Brain pericyte (primary cell): Measurements from ENCODE around the gene SLC10A6.

ENCODE experiments used
- DNase-seq: peaks from one replicate; pipeline ENCODE4 v3.0.0-alpha.2; 2012; ENCODE audit warnings: low read depth, low spot score

SLC10A6 gene

DNA sequence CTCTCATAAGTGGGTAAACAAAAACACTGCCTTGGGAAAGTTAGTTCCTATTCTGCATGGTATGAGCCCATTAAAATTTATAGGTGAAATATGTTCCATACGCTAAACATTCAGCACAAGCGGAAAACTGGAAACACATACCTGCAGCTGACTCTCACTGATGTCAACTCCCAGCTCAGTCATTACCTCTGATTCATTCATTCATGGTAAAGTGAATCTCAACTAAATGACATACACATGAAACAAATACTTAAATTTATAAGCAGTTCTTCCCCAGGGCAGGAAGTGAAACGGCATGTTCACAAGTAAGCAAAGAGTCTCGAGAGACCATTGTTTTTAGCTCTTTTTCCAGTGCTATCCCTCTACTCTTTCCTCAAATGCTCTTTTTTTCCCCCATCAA, 1.6 kb downstream of the SLC10A6 start:
- no peak for DNase-seq

- DNase-seq, result no peak
Observed at GRCh38 chr4:86846921-86847320, 2.3 kb downstream of the SLC10A6 start.

DNA sequence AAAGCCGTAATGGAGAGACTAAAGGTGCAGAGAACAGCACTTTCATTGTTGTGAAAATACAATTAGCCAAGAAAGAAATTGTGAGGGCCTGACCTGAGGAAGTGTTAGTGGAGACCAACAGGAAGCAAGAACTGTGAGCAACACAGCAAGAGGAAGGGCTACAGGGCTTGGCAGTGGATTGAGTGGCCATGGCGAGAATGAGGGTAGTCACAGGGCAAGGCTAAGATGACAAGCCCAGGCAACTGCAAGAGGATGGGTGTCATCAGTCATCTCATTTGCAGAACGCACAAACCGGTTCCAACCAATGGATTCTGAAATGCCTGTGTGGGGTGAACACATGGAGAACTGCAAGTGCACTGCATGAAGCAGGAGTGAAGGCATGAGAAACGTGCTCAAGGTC, 3.6 kb downstream of the SLC10A6 start:
- no peak for DNase-seq

- no peak for DNase-seq
Observed at GRCh38 chr4:86841309-86841708, 7.9 kb downstream of the SLC10A6 start.

GRCh38 chr4:86840858-86841257, 8.3 kb downstream of the SLC10A6 start:
- no peak for DNase-seq

- no peak for DNase-seq
Observed at GRCh38 chr4:86837691-86838503, 11.3 kb downstream of the SLC10A6 start.

GRCh38 chr4:86835677-86836076, 13.5 kb downstream of the SLC10A6 start:
- no peak for DNase-seq

DNA sequence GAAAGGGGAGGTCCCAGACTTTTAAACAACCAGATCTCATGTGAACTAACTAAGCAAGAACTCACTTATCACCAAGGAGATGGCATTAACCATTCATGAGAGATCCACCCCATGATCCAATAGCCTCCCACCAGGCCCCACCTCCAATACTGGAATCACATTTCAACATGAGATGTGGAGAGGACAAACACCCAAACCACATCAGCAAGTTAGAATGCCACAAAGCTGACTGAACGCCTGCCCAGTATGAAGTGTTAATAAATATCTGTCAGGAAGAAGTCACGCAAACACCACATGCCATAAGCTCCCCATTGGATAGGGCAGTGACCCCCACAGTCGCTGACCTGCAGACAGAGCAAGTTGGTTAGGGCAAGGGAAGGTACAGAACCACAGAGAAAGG, 14.3 kb downstream of the SLC10A6 start:
- no peak for DNase-seq

- DNase-seq, result no peak
Observed at GRCh38 chr4:86833615-86834014, 15.6 kb downstream of the SLC10A6 start.

GRCh38 chr4:86831262-86832130, 17.7 kb downstream of the SLC10A6 start:
- no peak for DNase-seq

DNA sequence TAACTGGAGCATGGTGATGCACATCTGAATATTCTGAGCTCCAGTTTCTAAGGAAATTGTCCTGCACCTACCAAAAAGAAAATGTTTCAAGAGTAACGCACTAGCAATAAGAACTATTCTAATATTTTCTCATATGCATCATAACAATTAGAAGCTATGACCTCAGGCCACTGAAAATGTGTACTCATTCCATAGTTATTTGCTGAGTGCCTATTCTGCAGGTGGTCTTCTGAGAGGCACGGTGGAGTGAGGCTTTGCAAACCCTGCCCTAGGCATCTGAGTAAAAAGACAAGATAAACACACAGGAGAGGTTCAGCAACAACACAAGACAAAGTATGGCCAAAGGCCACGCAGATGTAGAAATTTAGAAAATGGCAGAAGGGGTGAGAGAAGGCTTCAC, 23.7 kb downstream of the SLC10A6 start:
- no peak for DNase-seq

GRCh38 chr4:86822136-86822535, 27.0 kb downstream of the SLC10A6 start:
- no peak for DNase-seq

GRCh38 chr4:86821151-86821550, 28.0 kb downstream of the SLC10A6 start:
- DNase-seq, result no peak

DNA sequence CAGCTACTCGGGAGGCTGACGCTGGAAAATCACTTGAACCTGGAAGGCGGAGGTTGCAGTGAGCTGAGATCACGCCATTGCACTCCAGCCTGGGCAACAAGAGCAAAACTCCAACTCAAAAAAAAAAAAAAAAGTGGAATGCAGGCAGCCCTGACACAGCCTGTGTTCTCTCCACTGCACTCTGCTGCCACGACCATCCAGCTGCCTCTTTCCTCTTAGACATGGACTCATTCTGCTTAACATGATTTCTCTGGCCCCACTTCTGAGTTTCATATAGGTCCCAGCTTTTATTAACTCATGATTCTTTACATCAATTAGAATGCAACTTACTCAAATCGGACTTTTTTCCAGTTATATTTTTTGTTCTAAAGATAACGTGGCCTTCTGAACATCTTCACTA, 29.6 kb downstream of the SLC10A6 start:
- DNase-seq, result no peak

DNA sequence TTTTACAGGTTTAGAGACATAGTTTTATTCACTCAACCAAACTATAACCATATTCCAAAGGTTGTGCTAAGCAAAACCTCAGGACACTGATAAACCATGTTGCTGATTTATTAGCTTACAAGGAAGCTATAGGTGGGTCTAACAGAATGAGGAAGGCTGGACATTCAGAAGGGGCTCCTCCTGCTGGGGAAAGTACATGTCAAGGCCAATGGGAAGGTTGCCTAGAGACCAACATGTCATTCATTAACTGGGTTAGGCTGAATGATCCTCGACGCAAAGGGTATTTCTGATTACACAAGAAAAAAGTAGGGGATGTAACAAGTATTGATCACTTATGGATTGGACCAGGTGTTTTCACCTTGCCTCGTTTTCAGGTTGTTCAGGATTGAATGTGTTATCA, 30.3 kb downstream of the SLC10A6 start:
- no peak for DNase-seq

- DNase-seq, result no peak
Observed at GRCh38 chr4:86818211-86818610, 31.0 kb downstream of the SLC10A6 start.

DNA sequence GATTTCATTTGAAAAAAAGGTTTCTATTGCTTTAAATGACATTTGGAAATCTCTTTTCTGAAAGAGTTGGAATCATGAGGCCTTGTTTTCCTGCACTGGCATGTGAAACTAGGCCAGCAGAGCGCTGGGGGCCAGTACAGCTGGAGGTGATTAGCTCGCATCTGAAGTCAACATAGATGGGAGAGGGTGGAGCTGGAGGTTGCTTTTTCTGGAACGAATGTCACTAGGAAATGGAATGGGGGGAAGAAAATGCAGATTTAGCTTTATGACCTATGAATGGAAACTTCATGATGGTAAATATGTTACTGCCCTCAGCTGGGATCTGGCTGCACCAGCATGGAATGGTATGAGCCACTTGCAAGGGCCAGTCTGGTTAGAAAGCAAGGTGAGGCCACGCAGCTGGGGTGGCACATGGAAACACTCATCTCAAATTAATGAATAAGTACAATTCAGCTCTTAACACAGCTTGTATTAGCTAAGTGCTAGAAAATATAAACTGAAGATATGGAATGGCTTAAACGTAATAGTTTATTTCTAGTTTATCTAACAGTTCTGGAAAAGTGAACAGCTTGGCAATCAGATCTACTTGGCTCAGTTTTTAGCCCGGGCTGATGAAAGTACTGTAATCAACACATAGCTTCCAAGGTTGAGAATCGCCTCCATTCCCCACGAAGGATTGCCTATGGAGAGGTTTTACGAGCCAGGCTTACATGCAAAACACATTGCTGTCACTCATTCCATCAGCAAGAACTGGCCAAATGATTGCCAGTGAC, 32.5 kb downstream of the SLC10A6 start:
- DNase-seq, result peak; percentile 18

DNA sequence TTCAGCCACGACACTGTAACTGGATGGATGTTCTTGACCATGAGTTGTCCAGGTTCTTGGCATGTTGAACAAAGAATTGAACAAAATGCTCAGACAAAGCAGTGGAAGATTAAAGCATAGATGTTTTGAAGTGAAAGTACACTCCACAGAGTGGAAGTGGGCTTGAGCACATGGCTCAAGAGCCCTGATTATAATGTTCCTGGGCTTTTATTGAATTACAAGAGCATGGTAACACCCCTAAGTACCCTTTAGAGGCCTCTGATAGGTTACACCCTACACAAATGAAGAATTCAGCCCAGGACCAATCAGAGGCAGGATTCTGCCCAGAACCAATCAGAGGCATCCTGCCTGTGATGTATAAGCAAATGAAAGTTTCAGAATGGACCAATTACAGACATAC, 33.5 kb downstream of the SLC10A6 start:
- DNase-seq, result no peak

DNA sequence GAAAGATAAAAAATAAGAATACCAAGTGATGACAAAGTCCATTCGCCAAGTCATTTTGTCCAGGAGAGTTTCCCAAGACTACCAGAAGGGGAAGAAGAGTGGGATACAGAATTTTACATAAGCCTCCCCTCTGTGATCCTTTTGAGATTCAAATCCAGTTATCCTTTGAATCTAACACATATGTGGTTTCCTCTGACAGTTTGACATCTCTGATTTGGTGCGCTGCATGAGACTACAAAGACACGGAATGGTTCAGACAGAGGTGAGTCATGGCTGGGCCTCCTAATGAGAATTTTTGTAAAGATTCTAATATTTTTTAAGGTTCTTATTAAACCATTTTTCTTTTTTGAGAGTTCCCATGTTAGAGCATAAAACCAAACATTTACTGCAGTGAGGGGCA, 38.3 kb downstream of the SLC10A6 start:
- no peak for DNase-seq

DNA sequence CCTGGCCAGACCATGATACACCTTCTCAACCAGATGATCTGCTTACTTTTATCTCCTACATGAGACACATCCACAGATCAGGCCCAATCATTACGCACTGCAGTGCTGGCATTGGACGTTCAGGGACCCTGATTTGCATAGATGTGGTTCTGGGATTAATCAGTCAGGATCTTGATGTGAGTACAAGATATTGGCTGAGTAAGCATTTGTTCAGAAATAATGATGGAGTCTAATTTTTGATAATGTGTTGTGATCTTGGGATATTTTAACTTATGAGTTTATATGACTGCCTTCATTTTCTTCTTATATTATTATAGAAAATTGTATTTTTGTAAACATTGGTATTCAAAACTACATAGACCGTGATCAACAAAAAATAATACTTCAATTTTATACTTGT, 39.4 kb downstream of the SLC10A6 start:
- no peak for DNase-seq

DNA sequence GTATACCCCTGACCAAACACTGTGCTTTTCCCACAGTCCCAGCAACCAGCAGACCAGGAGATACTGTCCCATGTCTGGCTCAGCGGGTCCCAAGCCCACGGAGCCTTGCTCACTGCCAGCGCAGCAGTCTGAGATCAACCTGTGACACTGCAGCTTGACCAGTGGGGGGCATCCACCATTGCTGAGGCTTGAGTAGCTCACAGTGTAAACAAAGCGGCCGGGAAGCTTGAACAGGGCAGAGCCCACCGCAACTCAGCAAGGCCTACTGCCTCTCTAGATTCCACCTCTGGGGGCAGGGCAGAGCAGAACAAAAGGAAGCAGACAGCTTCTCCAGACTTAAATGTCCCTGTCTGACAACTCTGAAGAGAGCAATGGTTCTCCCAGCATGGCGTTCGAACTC, 58.1 kb downstream of the SLC10A6 start:
- DNase-seq, result no peak

DNA sequence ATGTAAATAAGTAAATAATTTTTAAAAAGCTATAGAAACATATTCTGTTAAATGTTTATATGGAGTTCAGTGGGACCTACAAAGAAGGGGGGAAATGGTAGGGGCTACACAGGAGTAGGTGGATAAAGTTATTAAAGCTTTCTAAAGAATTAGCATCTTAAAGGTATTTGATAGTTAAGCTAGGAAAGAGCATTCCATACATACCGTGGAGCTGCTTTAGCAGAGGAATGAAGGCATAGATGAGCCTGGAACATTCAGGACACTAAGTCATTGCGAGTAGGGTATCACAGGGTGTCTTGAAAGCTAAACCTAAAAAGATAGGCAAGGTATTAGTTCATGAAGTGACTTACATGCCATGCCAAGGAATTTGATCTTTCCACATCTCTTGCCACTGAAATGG, 60.4 kb downstream of the SLC10A6 start:
- no peak for DNase-seq
